OCI-M2 (cell line): ENCODE data around the gene EIF3M.
"Not testable (repeated sequence)": the region's sequence is repeated elsewhere in the genome, so short reads cannot be mapped to it uniquely, and the experiment has no call there.

Source experiments
- DNase-seq: peaks from one replicate; lab custom pipeline; 2025; ENCODE audit not compliant: unreplicated experiment; lab: John Stamatoyannopoulos, UW

EIF3M gene

DNA sequence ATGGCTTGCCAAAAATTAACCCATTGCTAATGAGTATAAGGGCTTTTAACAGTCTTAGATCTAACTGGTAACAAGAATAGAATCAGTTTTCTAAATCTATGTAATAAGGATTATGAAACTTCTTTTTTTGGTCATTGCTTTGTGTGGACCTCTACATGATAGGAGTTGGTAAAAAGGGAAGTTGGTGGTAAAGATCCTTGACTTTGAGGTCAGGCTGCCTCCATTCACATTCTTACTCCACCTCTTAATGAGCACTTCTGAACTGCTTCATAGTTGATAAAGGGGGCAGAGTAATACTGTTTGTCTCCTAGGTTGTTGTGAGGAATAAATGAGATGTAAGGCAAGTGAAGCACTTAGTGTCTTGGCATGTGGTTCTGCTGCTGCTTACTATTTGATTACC is 10.6 kb downstream of the EIF3M start:
- DNase-seq: no peak

DNA sequence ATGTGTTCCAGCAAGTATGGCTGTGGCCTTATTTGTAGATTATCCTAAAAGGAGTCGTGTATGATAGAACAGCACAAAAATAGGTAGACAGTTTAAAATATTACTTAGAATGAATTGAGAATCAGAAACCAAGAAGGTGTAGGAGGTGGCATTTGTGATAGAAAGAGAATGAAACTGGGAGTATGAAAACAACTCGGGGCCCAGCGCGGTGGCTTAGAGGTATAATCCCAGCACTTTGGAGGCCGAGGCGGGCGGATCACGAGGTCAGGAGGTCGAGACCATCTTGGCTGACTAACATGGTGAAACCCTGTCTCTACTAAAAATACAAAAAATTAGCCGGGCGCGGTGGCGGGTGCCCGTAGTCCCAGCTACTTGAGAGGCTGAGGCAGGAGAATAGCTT is 12.5 kb downstream of the EIF3M start:
- DNase-seq: not testable (repeated sequence)

DNA sequence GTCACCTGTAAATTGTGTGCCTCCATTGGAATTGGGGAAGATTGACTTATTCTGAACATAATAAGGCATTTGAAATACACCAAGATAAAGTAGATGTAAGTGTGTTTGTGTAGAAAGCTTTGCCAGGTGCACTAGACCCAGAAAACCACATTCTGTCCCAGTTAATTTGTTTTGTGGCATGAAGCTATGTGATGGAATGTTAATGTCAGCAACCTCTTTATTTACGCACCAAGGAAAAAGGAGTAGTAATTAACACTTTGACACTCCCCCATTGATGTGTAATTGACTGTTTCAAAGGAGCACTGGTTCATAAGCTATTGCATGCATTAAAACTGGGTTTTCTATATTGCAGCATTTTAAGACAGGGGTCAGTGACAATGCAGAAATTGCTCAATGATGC is 14.3 kb downstream of the EIF3M start:
- no peak for DNase-seq

DNA sequence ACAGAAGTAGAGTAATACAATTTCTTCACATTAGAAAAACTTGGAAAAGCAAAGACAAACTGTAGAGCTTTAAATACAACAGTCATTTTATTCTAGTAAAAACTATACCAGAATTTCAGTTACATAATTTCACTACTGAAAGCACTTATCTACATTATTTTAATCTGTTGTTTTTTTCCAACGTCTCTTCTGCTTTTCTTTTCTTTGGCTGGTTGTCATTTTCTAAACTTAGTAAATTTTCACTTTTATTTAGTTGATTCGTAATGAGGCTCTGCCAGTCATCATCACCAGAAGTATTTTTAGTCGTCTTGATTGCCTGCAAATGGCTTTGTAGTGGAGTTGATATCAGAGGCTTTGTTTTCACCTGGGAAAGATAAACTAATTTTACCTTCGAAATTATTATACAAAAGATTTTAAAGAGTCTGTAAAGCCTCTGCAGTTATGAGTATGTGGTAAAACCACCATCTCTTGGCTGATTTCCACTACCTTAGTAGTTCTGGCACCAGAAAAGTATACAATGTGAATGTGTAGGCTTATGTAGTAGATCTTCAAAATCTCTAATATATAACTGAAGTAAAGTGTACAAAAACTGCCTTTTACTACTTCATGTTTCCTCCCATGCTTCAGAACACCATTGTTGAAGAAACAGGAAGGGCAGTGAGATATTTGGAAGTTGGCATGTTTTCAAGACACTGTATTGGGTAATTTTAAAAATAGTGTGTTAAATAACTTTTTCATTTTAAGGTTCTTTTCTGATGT is 19.2 kb downstream of the EIF3M start:
- no peak for DNase-seq

DNA sequence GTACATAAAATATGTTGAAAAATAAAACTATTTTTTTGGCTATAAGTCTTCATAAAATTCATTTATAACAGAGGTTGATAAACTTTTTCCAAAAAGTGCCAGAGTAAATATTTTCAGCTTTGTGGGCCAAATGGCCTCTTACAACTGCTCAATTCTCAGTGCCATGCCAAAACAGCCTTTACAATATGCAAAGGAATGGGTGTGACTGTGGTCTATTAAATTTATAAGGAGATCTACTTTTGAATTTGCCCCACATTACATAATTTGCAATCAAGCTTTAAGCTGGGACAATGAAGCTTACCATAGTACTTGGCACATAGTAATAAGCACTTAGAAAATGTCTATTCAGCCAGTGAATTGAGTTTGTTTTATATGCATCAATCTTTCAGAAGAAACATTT is 22.6 kb downstream of the EIF3M start:
- DNase-seq: no peak

DNA sequence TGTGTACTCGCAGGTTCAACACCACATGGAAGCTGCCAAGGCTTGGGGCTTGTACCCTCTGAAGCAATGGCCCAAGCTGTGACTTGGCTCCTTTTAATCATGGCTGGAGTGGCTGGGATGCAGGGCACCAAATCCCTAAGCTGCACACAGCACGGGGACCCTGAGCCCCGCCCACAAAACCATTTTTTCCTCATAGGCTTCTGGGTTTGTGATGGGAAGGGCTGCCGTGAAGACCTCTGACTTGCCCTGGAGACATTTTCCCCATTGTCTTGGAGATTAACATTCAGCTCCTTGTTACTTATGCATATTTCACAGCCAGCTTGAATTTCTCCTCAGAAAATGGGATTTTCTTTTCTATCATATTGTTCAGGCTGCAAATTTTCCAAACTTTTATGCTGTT is 25.2 kb downstream of the EIF3M start:
- DNase-seq: not testable (repeated sequence)

DNA sequence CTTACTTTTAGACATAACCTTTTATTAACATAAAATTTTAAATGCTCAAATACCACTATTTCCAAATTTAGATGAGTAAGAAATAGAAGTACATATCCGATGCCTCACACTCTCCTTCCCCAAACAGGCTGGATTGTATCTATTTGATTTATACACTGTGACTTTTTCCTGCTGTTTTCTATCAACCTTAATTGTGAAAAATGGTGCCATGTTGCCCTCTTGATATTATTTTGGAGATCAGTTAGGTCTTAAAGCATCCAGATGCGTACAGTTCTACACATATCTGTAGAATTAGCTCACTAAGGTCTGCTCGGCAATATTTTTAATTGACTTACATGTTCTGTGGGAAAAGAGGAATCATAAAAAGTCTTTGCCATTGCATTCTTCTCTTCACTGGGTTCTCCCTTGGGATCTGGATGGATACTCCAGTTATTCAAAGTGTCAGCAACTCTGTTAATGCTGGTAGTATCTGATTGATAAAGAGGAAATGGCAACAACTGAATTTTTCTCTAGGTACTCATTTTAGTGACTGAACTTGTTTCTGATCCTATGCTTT is 27.2 kb downstream of the EIF3M start:
- DNase-seq: no peak

DNA sequence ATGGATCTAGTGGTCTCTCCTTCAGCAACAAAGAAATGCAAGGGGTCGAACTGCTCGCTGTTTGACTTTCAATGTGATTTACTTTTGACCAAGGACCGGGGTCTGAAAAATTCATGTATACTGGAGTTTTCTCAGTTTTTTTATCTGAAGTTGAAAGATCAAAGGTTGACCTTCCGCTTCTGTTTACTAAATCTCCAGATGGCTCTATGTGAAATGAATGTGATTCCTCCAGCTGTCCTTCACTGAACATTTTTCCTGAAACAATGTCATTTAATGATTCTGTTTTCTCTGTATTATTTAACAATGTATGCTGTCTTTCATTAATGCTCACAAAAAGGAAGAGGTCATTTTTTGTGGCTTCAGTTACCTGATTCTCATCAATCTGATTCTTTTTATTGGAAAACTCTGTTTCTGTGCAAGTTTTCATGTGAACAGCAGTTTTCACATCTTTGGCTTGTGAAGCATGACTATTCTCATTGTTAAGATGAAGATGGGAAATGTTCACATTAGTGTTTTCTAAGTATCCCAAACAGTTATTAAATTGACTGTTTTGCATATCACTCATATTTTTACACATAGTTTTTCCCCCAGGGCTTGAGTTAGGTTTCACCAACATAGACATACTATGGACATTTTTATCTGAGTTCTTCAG is 30.0 kb downstream of the EIF3M start:
- no peak for DNase-seq

DNA sequence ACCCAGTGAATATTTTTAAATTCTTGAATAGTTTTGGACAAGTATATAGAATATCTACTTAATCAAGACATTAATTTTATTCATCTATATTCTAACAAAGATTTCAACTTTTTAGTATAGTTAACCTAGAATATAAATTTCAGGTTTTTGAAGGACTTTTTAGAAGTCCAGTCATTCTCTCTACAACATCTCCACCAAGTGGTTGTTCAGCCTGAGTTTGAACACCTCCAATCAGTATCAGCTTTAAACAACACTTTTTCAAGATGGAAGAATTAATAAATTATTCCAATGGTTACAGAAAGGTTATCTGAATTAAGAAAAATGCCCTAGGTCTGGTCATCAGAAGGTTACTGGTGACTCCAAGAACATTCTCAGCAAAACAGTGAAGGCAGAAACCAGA is 31.8 kb downstream of the EIF3M start:
- no peak for DNase-seq

DNA sequence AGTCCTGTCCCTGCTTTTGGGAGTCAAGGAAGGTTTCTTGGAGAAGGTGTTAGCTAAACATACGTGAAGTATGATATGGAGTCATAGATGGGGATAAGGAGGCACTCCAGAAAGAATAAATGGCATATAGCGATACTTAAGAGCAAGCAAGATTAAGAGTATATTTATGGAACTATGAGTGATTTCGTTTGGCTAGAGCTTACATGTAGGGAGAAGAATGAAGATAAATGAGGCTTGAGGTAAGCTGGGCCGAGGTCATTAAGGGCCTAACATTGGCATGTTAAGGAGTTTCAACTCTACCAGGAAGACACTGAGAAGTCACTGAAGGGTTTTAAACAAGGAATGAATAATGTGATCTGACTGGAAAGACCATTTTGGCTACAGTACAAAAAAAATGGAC is 33.3 kb downstream of the EIF3M start:
- DNase-seq: no peak

DNA sequence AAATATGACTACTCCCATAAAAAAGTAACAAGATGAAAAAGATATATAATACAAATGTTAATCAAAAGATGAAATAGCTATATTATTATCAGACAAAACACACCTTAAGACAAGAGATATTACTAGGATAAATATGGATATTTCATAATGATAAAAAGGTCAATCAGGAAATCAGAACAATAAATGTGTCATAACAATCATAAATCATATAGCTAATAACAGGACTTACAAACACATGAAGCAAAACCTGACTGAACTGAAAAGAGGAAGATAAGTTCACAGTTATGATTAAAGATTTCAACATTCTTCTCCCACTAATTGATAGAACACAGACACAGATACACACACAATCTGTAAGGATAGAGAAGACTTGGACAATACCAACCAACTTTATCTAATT is 47.2 kb downstream of the EIF3M start:
- DNase-seq: no peak

DNA sequence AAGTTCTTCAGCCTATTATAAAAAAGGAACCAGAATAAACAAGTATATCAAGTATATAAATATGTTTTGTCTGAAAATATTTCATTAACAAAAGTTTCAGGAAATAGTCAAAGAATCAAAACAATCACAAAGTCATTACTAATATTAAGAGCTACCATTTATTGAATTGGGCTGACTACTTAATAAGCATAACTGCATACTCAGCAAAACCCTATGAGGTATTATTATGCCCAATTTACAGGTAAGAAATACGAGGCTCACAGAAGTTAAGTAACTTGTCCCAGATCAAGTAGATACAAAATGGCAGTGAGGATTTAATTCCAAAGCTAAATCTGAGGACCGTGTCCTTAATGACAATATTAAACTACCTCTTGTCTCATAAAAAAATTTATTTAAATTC is 52.2 kb downstream of the EIF3M start:
- no peak for DNase-seq

DNA sequence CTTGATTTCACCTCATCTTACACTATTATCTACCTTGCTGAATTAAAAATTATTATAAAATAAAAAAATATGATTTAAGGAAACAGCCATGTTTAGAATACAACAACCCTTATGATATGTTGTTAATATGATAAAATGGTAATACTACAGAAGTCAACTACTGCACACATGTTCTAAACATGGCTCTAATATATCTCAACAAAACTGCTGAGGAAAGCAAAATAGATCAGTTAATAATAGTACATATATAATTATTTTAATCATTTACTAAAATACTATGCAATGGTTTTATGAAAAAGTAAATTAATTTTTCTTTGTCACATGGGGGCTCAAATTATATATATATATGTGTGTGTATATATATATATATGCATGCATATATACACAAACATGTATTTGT is 57.7 kb downstream of the EIF3M start:
- DNase-seq: no peak

DNA sequence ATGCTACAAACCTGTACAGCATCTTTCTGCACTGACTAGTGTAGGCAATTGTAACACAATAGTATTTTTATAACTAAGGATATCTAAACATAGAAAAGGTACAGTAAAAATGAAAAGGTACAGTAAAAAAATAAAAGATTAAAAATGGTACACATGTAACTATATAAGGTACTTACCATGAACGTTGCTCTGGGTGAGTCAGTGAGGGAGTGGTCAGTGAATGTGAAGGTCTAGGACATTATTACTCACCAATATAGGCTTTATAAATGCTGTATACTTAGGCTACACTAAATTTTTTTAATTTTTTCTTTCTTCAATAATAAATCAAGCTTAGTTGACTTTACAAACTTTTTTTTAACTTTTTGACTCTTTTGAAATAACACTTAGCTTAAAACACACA is 59.9 kb downstream of the EIF3M start:
- no peak for DNase-seq
